GM23338 (cell line): ENCODE data around the gene ZNF526. TPM values are rescaled to one million over a fixed set of nuclear protein-coding genes. Genes with fewer than 3 reads are reported as not detected.
A peak's percentile ranks its signal among the peaks of the same experiment; 100 is the strongest.

ENCODE experiments used
- ATAC-seq: fragments of 200-7000 bp; cut with Tn5 transposase; 3 replicates; pipeline ENCODE4 v1.9.1; 2020
- DNase-seq: peaks from one replicate; pipeline ENCODE4 v3.0.0-alpha.2; 2015; ENCODE audit warnings: low spot score
- H2AFZ ChIP-seq: fragments of 200-600 bp; sonication (generic); 2 replicates; pipeline ENCODE4 v1.8.0; 2016; ENCODE audit warnings: antibody characterized with exemption, mild to moderate bottlenecking, moderate library complexity
- H3F3A ChIP-seq: fragments of 200-600 bp; sonication (generic); replicated peaks from 2 replicates; pipeline ENCODE4 v1.8.0; 2017; ENCODE audit warnings: antibody characterized with exemption, mixed run types, low read depth
- H3K27ac ChIP-seq: fragments of 200-600 bp; sonication (generic); 2 replicates; pipeline ENCODE4 v1.6.1; 2016; ENCODE audit warnings: low read depth
- H3K27me3 ChIP-seq: fragments of 200-600 bp; sonication (generic); 2 replicates; pipeline ENCODE4 v1.8.0; 2016; ENCODE audit warnings: mild to moderate bottlenecking, mixed run types, moderate library complexity; ENCODE audit not compliant: insufficient read depth
- H3K36me3 ChIP-seq: fragments of 200-600 bp; sonication (generic); 2 replicates; pipeline ENCODE4 v1.8.0; 2016; ENCODE audit warnings: mild to moderate bottlenecking; ENCODE audit not compliant: insufficient read depth
- H3K4me1 ChIP-seq: fragments of 200-600 bp; sonication (generic); 2 replicates; pipeline ENCODE4 v1.8.0; 2016; ENCODE audit warnings: mild to moderate bottlenecking, moderate library complexity; ENCODE audit not compliant: insufficient read depth
- H3K4me2 ChIP-seq: fragments of 200-600 bp; sonication (generic); 2 replicates; pipeline ENCODE4 v1.7.1; 2017; ENCODE audit warnings: mixed run types
- H3K4me3 ChIP-seq: fragments of 200-600 bp; sonication (generic); 2 replicates; pipeline ENCODE4 v1.6.1; 2016; ENCODE audit warnings: mixed run types
- H3K79me2 ChIP-seq: fragments of 200-600 bp; sonication (generic); replicated peaks from 2 replicates; pipeline ENCODE4 v1.8.0; 2017; ENCODE audit warnings: mild to moderate bottlenecking; ENCODE audit not compliant: insufficient read depth
- H3K9me2 ChIP-seq: fragments of 200-600 bp; sonication (generic); 2 replicates; pipeline ENCODE4 v1.8.0; 2017; ENCODE audit not compliant: insufficient read depth
- H4K20me1 ChIP-seq: fragments of 200-600 bp; sonication (generic); replicated peaks from 2 replicates; pipeline ENCODE4 v1.8.0; 2017; ENCODE audit warnings: mild to moderate bottlenecking; ENCODE audit not compliant: insufficient read depth
- H3K27ac Mint-ChIP-seq: 2 replicates; pipeline ENCODE4 v1.8.0; 2020; ENCODE audit warnings: inconsistent platforms, mild to moderate bottlenecking, moderate library complexity, mixed read lengths
- H3K27me3 Mint-ChIP-seq: 3 replicates; pipeline ENCODE4 v1.8.0; 2022; ENCODE audit warnings: low read depth, mild to moderate bottlenecking, moderate library complexity, mixed read lengths, inconsistent platforms; ENCODE audit not compliant: insufficient read depth, poor library complexity
- H3K36me3 Mint-ChIP-seq: 3 replicates; pipeline ENCODE4 v1.8.0; 2021; ENCODE audit warnings: low read depth, mild to moderate bottlenecking, inconsistent platforms, moderate library complexity, mixed read lengths
- H3K4me1 Mint-ChIP-seq: 3 replicates; pipeline ENCODE4 v1.8.0; 2020; ENCODE audit warnings: mild to moderate bottlenecking, inconsistent platforms, mixed read lengths
- H3K4me3 Mint-ChIP-seq: 3 replicates; pipeline ENCODE4 v1.8.0; 2021; ENCODE audit warnings: moderate library complexity, mild to moderate bottlenecking, inconsistent platforms, mixed read lengths
- H3K9me3 Mint-ChIP-seq: 3 replicates; pipeline ENCODE4 v1.8.0; 2020; ENCODE audit warnings: moderate library complexity, mild to moderate bottlenecking, inconsistent platforms, mixed read lengths
- CREB1 ChIP-seq: fragments of 250-450 bp; sonication (Bioruptor Pico); IDR thresholded peaks from 2 replicates; pipeline ENCODE4 v1.5.0; 2020; ENCODE audit warnings: low read depth, mild to moderate bottlenecking, moderate library complexity
- EZH2 ChIP-seq: fragments of 200-600 bp; sonication (generic); IDR thresholded peaks from one replicate; pipeline ENCODE4 v1.8.0; 2017; ENCODE audit warnings: antibody characterized with exemption, mild to moderate bottlenecking, low read depth; ENCODE audit not compliant: unreplicated experiment
- EZH2phosphoT487 ChIP-seq: fragments of 200-600 bp; sonication (generic); IDR thresholded peaks from one replicate; pipeline ENCODE4 v1.8.1; 2018; ENCODE audit warnings: antibody characterized with exemption; ENCODE audit not compliant: unreplicated experiment
- JUNB ChIP-seq: IDR thresholded peaks from one replicate; pipeline ENCODE4 v1.6.1; 2016; ENCODE audit warnings: antibody characterized with exemption; ENCODE audit not compliant: unreplicated experiment
- NANOG ChIP-seq: IDR thresholded peaks from 2 replicates; pipeline ENCODE4 v1.6.1; 2016; ENCODE audit warnings: antibody characterized with exemption, borderline replicate concordance
- POLR2AphosphoS5 ChIP-seq: IDR thresholded peaks from 2 replicates; pipeline ENCODE4 v1.6.1; 2016; ENCODE audit warnings: antibody characterized with exemption, low read depth
- REST ChIP-seq: IDR thresholded peaks from one replicate; pipeline ENCODE4 v1.6.1; 2018; ENCODE audit warnings: antibody characterized with exemption; ENCODE audit not compliant: unreplicated experiment
- ZNF331 ChIP-seq: fragments of 250-450 bp; sonication (Bioruptor Pico); IDR thresholded peaks from 2 replicates; pipeline ENCODE4 v1.5.0; 2020; ENCODE audit warnings: low read depth, mild to moderate bottlenecking, moderate library complexity
- polyA plus RNA-seq: library from polyadenylated mRNA; unstranded; fragments of >200 nt; fragmentation: Nextera tagmentation; extraction: Ambion mirVana; gene quantifications from 2 replicates; pipeline ENCODE4 v1.2.1, GENCODE V29; 2016
- total RNA-seq: library from RNA; depleted of rRNA; stranded (reverse); fragments of >200 nt; shearing (Covaris generic); gene quantifications from 2 replicates; pipeline ENCODE4 v1.2.3, GENCODE V29; 2014
- TF ChIP-seq, protein P1 (sequence below): fragments of 250-450 bp; sonication (Bioruptor Pico); IDR thresholded peaks from 2 replicates; pipeline ENCODE4 v1.5.0; 2020; ENCODE audit warnings: mild to moderate bottlenecking, moderate library complexity

The ZNF526 gene
- total and polyA plus RNA-seq, 2 experiments from 2014 or later = 4.7 to 13.3 TPM

GRCh38 chr19:42268142-42268703 is 48.1 kb downstream of the ZNF526 start:
- peaks cover 6% of the 10 kb centered on the region; the same call in 1 of the 3 replicates for H3K36me3 Mint-ChIP-seq
- Histone ChIP-seq H3K27ac (peak overlapping the region; percentile 93), H3K4me2 (peak overlapping the region; percentile 93), H3K4me3 (peak overlapping the region; percentile 60), H3K79me2 (0 out of 2 replicates have a peak, but pooled peaks cover 6% of the 10 kb centered on the region), H4K20me1 (no peaks in the 10 kb centered on the region), H3F3A (peaks cover 4% of the 10 kb centered on the region; the same call in 1 of the 2 replicates), H2AFZ (peak overlapping the region; percentile 94), H3K27me3 (peaks cover 8% of the 10 kb centered on the region; the same call in 1 of the 2 replicates), H3K36me3 (no peaks in the 10 kb centered on the region), H3K9me2 (no peaks in the 10 kb centered on the region), H3K4me1 (peaks cover 9% of the 10 kb centered on the region; the same call in 1 of the 2 replicates)
- H3K27ac Mint-ChIP-seq = no peak overlapping the region; the same call in 1 of the 2 replicates
- no peaks in the 10 kb centered on the region for H3K9me3 Mint-ChIP-seq
- TF ChIP-seq EZH2 = no peak
- TF ChIP-seq CREB1 (CRISPR knock-in tag) = peak; percentile 86
- TF ChIP-seq EZH2phosphoT487 = no peak
- no peak for TF ChIP-seq JUNB
- peaks cover 4% of the 10 kb centered on the region for H3K27me3 Mint-ChIP-seq
- peaks cover 27% of the 10 kb centered on the region for H3K4me1 Mint-ChIP-seq
- H3K4me3 Mint-ChIP-seq = no peak overlapping the region
- peak; percentile 100 for DNase-seq
- peak; percentile 71 for ATAC-seq

DNA sequence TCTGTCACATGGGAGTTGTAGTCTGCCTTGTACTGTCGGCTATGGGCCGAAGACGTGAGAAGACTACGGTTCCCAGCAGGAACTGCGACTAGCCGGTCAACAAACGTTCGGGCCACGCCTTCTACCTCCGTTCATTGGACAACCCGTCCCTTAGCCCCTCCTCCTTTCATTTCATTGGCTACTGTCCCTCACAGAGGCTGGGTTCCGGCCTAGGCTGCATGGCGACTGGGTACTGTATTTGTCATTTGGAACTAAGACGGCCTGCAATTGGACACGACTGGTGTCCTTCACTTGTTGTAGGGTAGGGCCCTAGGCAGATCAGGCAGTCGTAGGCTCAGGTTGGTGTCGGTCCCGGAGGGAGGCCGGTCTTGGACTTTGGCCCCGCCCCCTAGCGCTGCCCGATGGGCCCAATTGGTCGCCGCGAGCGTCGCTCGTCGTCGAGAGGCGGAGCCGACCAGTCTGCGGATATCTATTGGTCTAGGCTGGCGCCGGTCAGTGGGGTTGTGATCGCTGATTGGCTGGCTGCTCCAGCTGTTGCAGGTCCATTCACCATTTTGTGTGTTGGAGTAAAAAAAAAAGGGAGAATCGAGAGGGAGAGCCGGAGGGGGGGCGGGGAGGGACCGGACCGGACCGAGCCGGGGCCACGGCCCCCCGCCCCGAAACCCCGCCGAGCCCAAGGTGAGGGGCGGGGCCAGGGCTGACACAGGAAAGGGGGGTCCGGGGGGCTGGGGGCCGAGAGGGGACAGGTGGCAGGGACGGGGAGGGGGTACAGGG is 48.8 kb downstream of the ZNF526 start, which contains the start of gene CIC:
Gene CIC, plus strand, starts transcription at position 549 of the 774 bp plus-strand sequence. CDS start 2,532 bp downstream, outside the sequence.
- peak within 1 kb of the TSS; percentile 93 for H3K27ac ChIP-seq
- H4K20me1 ChIP-seq = no peaks in the 10 kb centered on the region
- Mint-ChIP-seq H3K27ac (peak within 1 kb of the TSS; percentile 75), H3K4me1 (peaks cover 27% of the 10 kb centered on the region), H3K27me3 (peaks cover 4% of the 10 kb centered on the region), H3K9me3 (no peaks in the 10 kb centered on the region), H3K36me3 (peaks cover 6% of the 10 kb centered on the region; the same call in 1 of the 3 replicates), H3K4me3 (no peak within 1 kb of the TSS; the same call in 2 of the 3 replicates)
- H3K9me2 ChIP-seq = no peaks in the 10 kb centered on the region
- H3K36me3 ChIP-seq = no peaks in the 10 kb centered on the region
- peaks cover 8% of the 10 kb centered on the region; the same call in 1 of the 2 replicates for H3K27me3 ChIP-seq
- H2AFZ ChIP-seq = no peak within 1 kb of the TSS; the same call in 1 of the 2 replicates
- H3K79me2 ChIP-seq = 0 out of 2 replicates have a peak, but pooled peaks cover 6% of the 10 kb centered on the region
- H3K4me2 ChIP-seq = peak within 1 kb of the TSS; percentile 93
- peak within 1 kb of the TSS; percentile 60 for H3K4me3 ChIP-seq
- peaks cover 9% of the 10 kb centered on the region; the same call in 1 of the 2 replicates for H3K4me1 ChIP-seq
- DNase-seq (peak; percentile 100), ATAC-seq (peak; percentile 93)
- peaks cover 4% of the 10 kb centered on the region; the same call in 1 of the 2 replicates for H3F3A ChIP-seq
- TF ChIP-seq REST = no peak
- TF ChIP-seq NANOG = no peak
- TF ChIP-seq, protein P1, sequence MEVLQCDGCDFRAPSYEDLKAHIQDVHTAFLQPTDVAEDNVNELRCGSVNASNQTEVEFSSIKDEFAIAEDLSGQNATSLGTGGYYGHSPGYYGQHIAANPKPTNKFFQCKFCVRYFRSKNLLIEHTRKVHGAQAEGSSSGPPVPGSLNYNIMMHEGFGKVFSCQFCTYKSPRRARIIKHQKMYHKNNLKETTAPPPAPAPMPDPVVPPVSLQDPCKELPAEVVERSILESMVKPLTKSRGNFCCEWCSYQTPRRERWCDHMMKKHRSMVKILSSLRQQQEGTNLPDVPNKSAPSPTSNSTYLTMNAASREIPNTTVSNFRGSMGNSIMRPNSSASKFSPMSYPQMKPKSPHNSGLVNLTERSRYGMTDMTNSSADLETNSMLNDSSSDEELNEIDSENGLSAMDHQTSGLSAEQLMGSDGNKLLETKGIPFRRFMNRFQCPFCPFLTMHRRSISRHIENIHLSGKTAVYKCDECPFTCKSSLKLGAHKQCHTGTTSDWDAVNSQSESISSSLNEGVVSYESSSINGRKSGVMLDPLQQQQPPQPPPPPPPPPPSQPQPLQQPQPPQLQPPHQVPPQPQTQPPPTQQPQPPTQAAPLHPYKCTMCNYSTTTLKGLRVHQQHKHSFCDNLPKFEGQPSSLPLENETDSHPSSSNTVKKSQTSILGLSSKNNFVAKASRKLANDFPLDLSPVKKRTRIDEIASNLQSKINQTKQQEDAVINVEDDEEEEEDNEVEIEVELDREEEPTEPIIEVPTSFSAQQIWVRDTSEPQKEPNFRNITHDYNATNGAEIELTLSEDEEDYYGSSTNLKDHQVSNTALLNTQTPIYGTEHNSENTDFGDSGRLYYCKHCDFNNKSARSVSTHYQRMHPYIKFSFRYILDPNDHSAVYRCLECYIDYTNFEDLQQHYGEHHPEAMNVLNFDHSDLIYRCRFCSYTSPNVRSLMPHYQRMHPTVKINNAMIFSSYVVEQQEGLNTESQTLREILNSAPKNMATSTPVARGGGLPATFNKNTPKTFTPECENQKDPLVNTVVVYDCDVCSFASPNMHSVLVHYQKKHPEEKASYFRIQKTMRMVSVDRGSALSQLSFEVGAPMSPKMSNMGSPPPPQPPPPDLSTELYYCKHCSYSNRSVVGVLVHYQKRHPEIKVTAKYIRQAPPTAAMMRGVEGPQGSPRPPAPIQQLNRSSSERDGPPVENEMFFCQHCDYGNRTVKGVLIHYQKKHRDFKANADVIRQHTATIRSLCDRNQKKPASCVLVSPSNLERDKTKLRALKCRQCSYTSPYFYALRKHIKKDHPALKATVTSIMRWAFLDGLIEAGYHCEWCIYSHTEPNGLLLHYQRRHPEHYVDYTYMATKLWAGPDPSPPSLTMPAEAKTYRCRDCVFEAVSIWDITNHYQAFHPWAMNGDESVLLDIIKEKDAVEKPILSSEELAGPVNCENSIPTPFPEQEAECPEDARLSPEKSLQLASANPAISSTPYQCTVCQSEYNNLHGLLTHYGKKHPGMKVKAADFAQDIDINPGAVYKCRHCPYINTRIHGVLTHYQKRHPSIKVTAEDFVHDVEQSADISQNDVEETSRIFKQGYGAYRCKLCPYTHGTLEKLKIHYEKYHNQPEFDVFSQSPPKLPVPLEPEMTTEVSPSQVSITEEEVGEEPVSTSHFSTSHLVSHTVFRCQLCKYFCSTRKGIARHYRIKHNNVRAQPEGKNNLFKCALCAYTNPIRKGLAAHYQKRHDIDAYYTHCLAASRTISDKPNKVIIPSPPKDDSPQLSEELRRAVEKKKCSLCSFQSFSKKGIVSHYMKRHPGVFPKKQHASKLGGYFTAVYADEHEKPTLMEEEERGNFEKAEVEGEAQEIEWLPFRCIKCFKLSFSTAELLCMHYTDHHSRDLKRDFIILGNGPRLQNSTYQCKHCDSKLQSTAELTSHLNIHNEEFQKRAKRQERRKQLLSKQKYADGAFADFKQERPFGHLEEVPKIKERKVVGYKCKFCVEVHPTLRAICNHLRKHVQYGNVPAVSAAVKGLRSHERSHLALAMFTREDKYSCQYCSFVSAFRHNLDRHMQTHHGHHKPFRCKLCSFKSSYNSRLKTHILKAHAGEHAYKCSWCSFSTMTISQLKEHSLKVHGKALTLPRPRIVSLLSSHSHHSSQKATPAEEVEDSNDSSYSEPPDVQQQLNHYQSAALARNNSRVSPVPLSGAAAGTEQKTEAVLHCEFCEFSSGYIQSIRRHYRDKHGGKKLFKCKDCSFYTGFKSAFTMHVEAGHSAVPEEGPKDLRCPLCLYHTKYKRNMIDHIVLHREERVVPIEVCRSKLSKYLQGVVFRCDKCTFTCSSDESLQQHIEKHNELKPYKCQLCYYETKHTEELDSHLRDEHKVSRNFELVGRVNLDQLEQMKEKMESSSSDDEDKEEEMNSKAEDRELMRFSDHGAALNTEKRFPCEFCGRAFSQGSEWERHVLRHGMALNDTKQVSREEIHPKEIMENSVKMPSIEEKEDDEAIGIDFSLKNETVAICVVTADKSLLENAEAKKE (CRISPR knock-in tag) = no peak
- TF ChIP-seq ZNF331 (CRISPR knock-in tag) = no peak
- TF ChIP-seq POLR2AphosphoS5 = no peak
- peak; percentile 76 for TF ChIP-seq CREB1 (CRISPR knock-in tag)
- no peak for TF ChIP-seq EZH2phosphoT487
